Breast epithelium (tissue), 3 donors: Measurements from ENCODE around the gene MTFMT.

ENCODE experiments used
- POLR2A ChIP-seq: fragments of 450-650 bp; IDR thresholded peaks from one replicate; pipeline ENCODE4 v1.6.1; 2016; ENCODE audit warnings: antibody characterized with exemption, mild to moderate bottlenecking, moderate library complexity
- POLR2AphosphoS5 ChIP-seq, 3 donors: sonication (generic); formaldehyde crosslinking; IDR thresholded peaks; one replicate each; pipeline ENCODE4 v1.6.1; 2017; ENCODE audit warnings: antibody characterized with exemption in 3 of 3
- TF ChIP-seq, protein P1 (sequence below), 3 donors: fragments of 450-650 bp; IDR thresholded peaks; one replicate each; pipeline ENCODE4 v1.5.1; 2016 to 2017; ENCODE audit warnings: antibody characterized with exemption in 3 of 3, mild to moderate bottlenecking in 3 of 3, moderate library complexity in 3 of 3

- TF ChIP-seq POLR2AphosphoS5 (IDR thresholded peaks at IDR 0.05) (no peak), POLR2A (no peak)
- TF ChIP-seq, protein P1, sequence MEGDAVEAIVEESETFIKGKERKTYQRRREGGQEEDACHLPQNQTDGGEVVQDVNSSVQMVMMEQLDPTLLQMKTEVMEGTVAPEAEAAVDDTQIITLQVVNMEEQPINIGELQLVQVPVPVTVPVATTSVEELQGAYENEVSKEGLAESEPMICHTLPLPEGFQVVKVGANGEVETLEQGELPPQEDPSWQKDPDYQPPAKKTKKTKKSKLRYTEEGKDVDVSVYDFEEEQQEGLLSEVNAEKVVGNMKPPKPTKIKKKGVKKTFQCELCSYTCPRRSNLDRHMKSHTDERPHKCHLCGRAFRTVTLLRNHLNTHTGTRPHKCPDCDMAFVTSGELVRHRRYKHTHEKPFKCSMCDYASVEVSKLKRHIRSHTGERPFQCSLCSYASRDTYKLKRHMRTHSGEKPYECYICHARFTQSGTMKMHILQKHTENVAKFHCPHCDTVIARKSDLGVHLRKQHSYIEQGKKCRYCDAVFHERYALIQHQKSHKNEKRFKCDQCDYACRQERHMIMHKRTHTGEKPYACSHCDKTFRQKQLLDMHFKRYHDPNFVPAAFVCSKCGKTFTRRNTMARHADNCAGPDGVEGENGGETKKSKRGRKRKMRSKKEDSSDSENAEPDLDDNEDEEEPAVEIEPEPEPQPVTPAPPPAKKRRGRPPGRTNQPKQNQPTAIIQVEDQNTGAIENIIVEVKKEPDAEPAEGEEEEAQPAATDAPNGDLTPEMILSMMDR (IDR thresholded peaks at IDR 0.05), result no peak
Observed at GRCh38 chr15:65077981-65078352, 48.5 kb upstream of the MTFMT start.
